DOHH2 (cell line): ENCODE data around the gene SUB1.

ENCODE experiments used
- EZH2phosphoT487 ChIP-seq: fragments of 200-600 bp; sonication (generic); IDR thresholded peaks from 2 replicates; pipeline ENCODE4 v1.6.1; 2017; ENCODE audit warnings: borderline replicate concordance, mild to moderate bottlenecking, antibody characterized with exemption, low read length, moderate library complexity, mixed read lengths
- TF ChIP-seq, protein P1 (sequence below): fragments of 200-600 bp; sonication (generic); IDR thresholded peaks from one replicate; pipeline ENCODE4 v1.5.1; 2014; ENCODE audit warnings: antibody characterized with exemption, mild to moderate bottlenecking, low read depth, low read length; ENCODE audit not compliant: poor library complexity, severe bottlenecking

DNA sequence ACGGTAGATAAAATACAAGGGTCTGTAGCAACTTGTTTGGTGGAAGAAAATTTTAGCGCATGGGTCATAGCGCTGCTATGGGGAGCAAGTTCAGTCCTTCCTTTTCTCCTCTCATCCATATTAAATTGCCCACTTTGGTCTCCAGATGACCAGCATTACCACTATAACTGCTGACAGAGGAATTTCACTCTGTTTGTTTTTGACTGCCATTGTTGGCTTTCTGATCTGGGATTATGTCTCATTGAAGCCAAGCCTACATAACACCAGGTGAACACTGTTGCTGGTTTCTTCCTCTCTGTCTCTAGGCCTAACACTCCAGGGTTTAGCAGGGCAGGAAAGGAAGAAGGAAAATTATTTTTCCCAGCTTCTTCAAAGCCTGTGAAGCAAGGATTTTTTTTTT lies 6.6 kb upstream of the SUB1 start:
- TF ChIP-seq, protein P1, sequence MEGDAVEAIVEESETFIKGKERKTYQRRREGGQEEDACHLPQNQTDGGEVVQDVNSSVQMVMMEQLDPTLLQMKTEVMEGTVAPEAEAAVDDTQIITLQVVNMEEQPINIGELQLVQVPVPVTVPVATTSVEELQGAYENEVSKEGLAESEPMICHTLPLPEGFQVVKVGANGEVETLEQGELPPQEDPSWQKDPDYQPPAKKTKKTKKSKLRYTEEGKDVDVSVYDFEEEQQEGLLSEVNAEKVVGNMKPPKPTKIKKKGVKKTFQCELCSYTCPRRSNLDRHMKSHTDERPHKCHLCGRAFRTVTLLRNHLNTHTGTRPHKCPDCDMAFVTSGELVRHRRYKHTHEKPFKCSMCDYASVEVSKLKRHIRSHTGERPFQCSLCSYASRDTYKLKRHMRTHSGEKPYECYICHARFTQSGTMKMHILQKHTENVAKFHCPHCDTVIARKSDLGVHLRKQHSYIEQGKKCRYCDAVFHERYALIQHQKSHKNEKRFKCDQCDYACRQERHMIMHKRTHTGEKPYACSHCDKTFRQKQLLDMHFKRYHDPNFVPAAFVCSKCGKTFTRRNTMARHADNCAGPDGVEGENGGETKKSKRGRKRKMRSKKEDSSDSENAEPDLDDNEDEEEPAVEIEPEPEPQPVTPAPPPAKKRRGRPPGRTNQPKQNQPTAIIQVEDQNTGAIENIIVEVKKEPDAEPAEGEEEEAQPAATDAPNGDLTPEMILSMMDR, result no peak
- TF ChIP-seq EZH2phosphoT487, result no peak
